BLaER1 (cell line): Measurements from ENCODE around the gene SMAD4.

Source experiments
- H3K27ac ChIP-seq: shearing (Covaris generic); formaldehyde crosslinking; 2 replicates; pipeline ENCODE4 v1.8.1; 2022
- H3K27me3 ChIP-seq: shearing (Covaris generic); formaldehyde crosslinking; 2 replicates; pipeline ENCODE4 v1.8.1; 2022
- H3K36me3 ChIP-seq: shearing (Covaris generic); formaldehyde crosslinking; 2 replicates; pipeline ENCODE4 v1.8.1; 2022
- H3K4me1 ChIP-seq: shearing (Covaris generic); formaldehyde crosslinking; 2 replicates; pipeline ENCODE4 v1.8.1; 2022
- H3K4me2 ChIP-seq: shearing (Covaris generic); formaldehyde crosslinking; 2 replicates; pipeline ENCODE4 v1.8.1; 2022
- H3K4me3 ChIP-seq: shearing (Covaris generic); formaldehyde crosslinking; 2 replicates; pipeline ENCODE4 v1.8.1; 2022
- H3K9ac ChIP-seq: shearing (Covaris generic); formaldehyde crosslinking; 2 replicates; pipeline ENCODE4 v1.8.1; 2022
- H3K9me3 ChIP-seq: shearing (Covaris generic); formaldehyde crosslinking; 2 replicates; pipeline ENCODE4 v1.8.1; 2022
- H4K20me1 ChIP-seq: shearing (Covaris generic); formaldehyde crosslinking; 2 replicates; pipeline ENCODE4 v1.8.1; 2022
- Cebpa-rat ChIP-seq: shearing (Covaris generic); IDR thresholded peaks from 2 replicates; pipeline ENCODE4 v1.8.1; 2022

The SMAD4 gene

GRCh38 chr18:51006061-51006818, 23.8 kb upstream of the SMAD4 start:
- Histone ChIP-seq H3K36me3 (no peaks in the 10 kb centered on the region), H3K9me3 (no peaks in the 10 kb centered on the region), H4K20me1 (no peaks in the 10 kb centered on the region), H3K4me3 (no peak overlapping the region), H3K9ac (no peak overlapping the region), H3K27me3 (no peaks in the 10 kb centered on the region), H3K27ac (no peak overlapping the region), H3K4me2 (no peak overlapping the region), H3K4me1 (no peaks in the 10 kb centered on the region)
- TF ChIP-seq Cebpa-rat, result no peak

GRCh38 chr18:51006948-51007789, 22.8 kb upstream of the SMAD4 start:
- Histone ChIP-seq H4K20me1 (no peaks in the 10 kb centered on the region), H3K9me3 (no peaks in the 10 kb centered on the region), H3K4me1 (no peaks in the 10 kb centered on the region), H3K9ac (no peak overlapping the region), H3K27ac (no peak overlapping the region), H3K4me2 (no peak overlapping the region), H3K27me3 (no peaks in the 10 kb centered on the region), H3K4me3 (no peak overlapping the region), H3K36me3 (no peaks in the 10 kb centered on the region)
- no peak for TF ChIP-seq Cebpa-rat

GRCh38 chr18:51007790-51008139, 22.2 kb upstream of the SMAD4 start:
- no peak overlapping the region for H3K4me2 ChIP-seq

GRCh38 chr18:51009072-51009471, 20.9 kb upstream of the SMAD4 start:
- no peak overlapping the region for H3K4me3 ChIP-seq
- TF ChIP-seq Cebpa-rat, result no peak

More at GRCh38 chr18:51007790-51008139, 22.2 kb upstream of the SMAD4 start:
- H3K4me1 ChIP-seq, result no peaks in the 10 kb centered on the region
- H4K20me1 ChIP-seq, result no peaks in the 10 kb centered on the region
- no peak overlapping the region for H3K27ac ChIP-seq
- H3K9ac ChIP-seq, result no peak overlapping the region
- H3K27me3 ChIP-seq, result no peaks in the 10 kb centered on the region
- no peaks in the 10 kb centered on the region for H3K36me3 ChIP-seq
- no peak overlapping the region for H3K4me3 ChIP-seq
- H3K9me3 ChIP-seq, result no peaks in the 10 kb centered on the region
- TF ChIP-seq Cebpa-rat, result no peak

GRCh38 chr18:51010218-51010617, 19.8 kb upstream of the SMAD4 start:
- H3K9me3 ChIP-seq, result peaks cover 13% of the 10 kb centered on the region
- no peaks in the 10 kb centered on the region for H4K20me1 ChIP-seq
- H3K36me3 ChIP-seq, result peaks cover 10% of the 10 kb centered on the region; the same call in 1 of the 2 replicates
- no peak for TF ChIP-seq Cebpa-rat
- H3K27me3 ChIP-seq, result no peaks in the 10 kb centered on the region
- no peaks in the 10 kb centered on the region for H3K4me1 ChIP-seq
- H3K4me3 ChIP-seq, result no peak overlapping the region
- H3K4me2 ChIP-seq, result no peak overlapping the region
- H3K27ac ChIP-seq, result no peak overlapping the region
- H3K9ac ChIP-seq, result no peak overlapping the region

More at GRCh38 chr18:51009072-51009471, 20.9 kb upstream of the SMAD4 start:
- Histone ChIP-seq H3K4me2 (no peak overlapping the region), H3K9ac (no peak overlapping the region), H3K9me3 (peaks cover 2% of the 10 kb centered on the region), H4K20me1 (no peaks in the 10 kb centered on the region), H3K27me3 (no peaks in the 10 kb centered on the region), H3K36me3 (0 out of 2 replicates have a peak, but pooled peaks cover 1% of the 10 kb centered on the region), H3K27ac (no peak overlapping the region), H3K4me1 (no peaks in the 10 kb centered on the region)

- no peak overlapping the region for H3K9ac ChIP-seq
- H3K27me3 ChIP-seq, result no peaks in the 10 kb centered on the region
- H4K20me1 ChIP-seq, result no peaks in the 10 kb centered on the region
- H3K9me3 ChIP-seq, result peaks cover 14% of the 10 kb centered on the region
- no peak overlapping the region for H3K4me2 ChIP-seq
- peaks cover 14% of the 10 kb centered on the region; the same call in 1 of the 2 replicates for H3K36me3 ChIP-seq
- no peak overlapping the region for H3K27ac ChIP-seq
- no peak overlapping the region for H3K4me3 ChIP-seq
- no peaks in the 10 kb centered on the region for H3K4me1 ChIP-seq
- TF ChIP-seq Cebpa-rat, result no peak
Measured at GRCh38 chr18:51011709-51012108, 18.3 kb upstream of the SMAD4 start.

GRCh38 chr18:51012441-51012840, 17.6 kb upstream of the SMAD4 start:
- Histone ChIP-seq H3K9me3 (peaks cover 14% of the 10 kb centered on the region), H3K27me3 (no peaks in the 10 kb centered on the region), H3K4me1 (peaks cover 5% of the 10 kb centered on the region), H3K4me2 (no peak overlapping the region), H4K20me1 (peaks cover 4% of the 10 kb centered on the region; the same call in 1 of the 2 replicates), H3K9ac (no peak overlapping the region), H3K36me3 (peaks cover 14% of the 10 kb centered on the region; the same call in 1 of the 2 replicates), H3K4me3 (no peak overlapping the region), H3K27ac (no peak overlapping the region)
- no peak for TF ChIP-seq Cebpa-rat

- no peak overlapping the region for H3K4me3 ChIP-seq
- TF ChIP-seq Cebpa-rat, result no peak
Measured at GRCh38 chr18:51013259-51013658, 16.8 kb upstream of the SMAD4 start.

GRCh38 chr18:51017140-51017879, 12.7 kb upstream of the SMAD4 start:
- H4K20me1 ChIP-seq, result peaks cover 11% of the 10 kb centered on the region; the same call in 1 of the 2 replicates
- H3K9me3 ChIP-seq, result peaks cover 14% of the 10 kb centered on the region
- no peaks in the 10 kb centered on the region for H3K27me3 ChIP-seq
- H3K4me2 ChIP-seq, result peak overlapping the region; percentile 39
- H3K27ac ChIP-seq, result 0 out of 2 replicates have a peak overlapping the region, but pooled peaks have one; percentile 4
- H3K36me3 ChIP-seq, result peaks cover 37% of the 10 kb centered on the region; the same call in 1 of the 2 replicates
- no peak for TF ChIP-seq Cebpa-rat
- H3K4me1 ChIP-seq, result peaks cover 11% of the 10 kb centered on the region
- H3K9ac ChIP-seq, result peak overlapping the region; percentile 24; the same call in 1 of the 2 replicates
- H3K4me3 ChIP-seq, result no peak overlapping the region

More at GRCh38 chr18:51013259-51013658, 16.8 kb upstream of the SMAD4 start:
- Histone ChIP-seq H3K9me3 (peaks cover 14% of the 10 kb centered on the region), H3K36me3 (peaks cover 14% of the 10 kb centered on the region; the same call in 1 of the 2 replicates), H3K27ac (no peak overlapping the region), H3K4me1 (peaks cover 11% of the 10 kb centered on the region), H3K27me3 (no peaks in the 10 kb centered on the region), H4K20me1 (peaks cover 7% of the 10 kb centered on the region; the same call in 1 of the 2 replicates), H3K9ac (no peak overlapping the region), H3K4me2 (no peak overlapping the region)
